ENCODE measurements around the gene CAMP. TPM values are rescaled to one million over a fixed set of nuclear protein-coding genes. Genes with fewer than 3 reads are reported as not detected.

Gene CAMP
- total RNA-seq, 1 donor from 2014 or later, result not detected

DNA sequence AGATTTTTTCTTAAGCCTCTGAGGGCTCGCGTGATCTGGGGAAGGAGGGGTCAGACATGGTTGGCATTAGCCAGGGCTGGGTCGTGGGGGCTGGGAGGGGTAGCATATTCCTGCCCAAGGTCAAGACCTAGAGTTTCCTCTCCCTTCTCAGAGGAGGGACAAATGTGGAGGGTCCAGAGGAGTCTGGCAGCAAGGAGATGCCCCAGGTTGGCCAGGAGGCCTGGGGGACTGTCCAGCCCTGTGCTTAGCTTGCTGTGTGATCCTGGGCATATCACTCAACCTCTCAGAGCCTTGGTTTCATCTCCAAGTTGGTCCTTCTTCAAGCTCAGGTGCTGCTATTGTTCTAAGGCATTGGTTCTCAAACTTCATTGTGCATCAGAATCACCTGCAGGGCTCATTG, 9.1 kb upstream of the CAMP start:
- H3K27ac Mint-ChIP-seq, result no peak overlapping the region
- no peak for DNase-seq (ENCODE audit: low spot score)
- Histone ChIP-seq H3K4me2 (no peak overlapping the region), H3K79me2 (ENCODE audit: low read depth) (no peaks in the 10 kb centered on the region), H3K36me3 (no peaks in the 10 kb centered on the region), H3K27ac (no peak overlapping the region), H3K27me3 (no peaks in the 10 kb centered on the region), H3F3A (ENCODE audit: low read depth) (no peaks in the 10 kb centered on the region), H3K9ac (no peak overlapping the region), H3K4me3 (no peak overlapping the region), H4K20me1 (ENCODE audit: low read depth) (no peaks in the 10 kb centered on the region), H3K9me3 (ENCODE audit: low read depth) (no peaks in the 10 kb centered on the region), H2AFZ (replicated peaks) (no peak overlapping the region), H3K4me1 (peaks cover 10% of the 10 kb centered on the region)
- H3K9me3 Mint-ChIP-seq, result peaks cover 6% of the 10 kb centered on the region
- H3K4me3 Mint-ChIP-seq, result no peak overlapping the region
- peaks cover 6% of the 10 kb centered on the region for H3K4me1 Mint-ChIP-seq
- peaks cover 2% of the 10 kb centered on the region for H3K36me3 Mint-ChIP-seq
- H3K27me3 Mint-ChIP-seq (ENCODE audit: insufficient read depth, low read depth), result peaks cover 11% of the 10 kb centered on the region
- TF ChIP-seq EZH2phosphoT487 (IDR thresholded peaks at IDR 0.05) (no peak), EZH2 (IDR thresholded peaks at IDR 0.05) (no peak)
- TF ChIP-seq, protein P1, sequence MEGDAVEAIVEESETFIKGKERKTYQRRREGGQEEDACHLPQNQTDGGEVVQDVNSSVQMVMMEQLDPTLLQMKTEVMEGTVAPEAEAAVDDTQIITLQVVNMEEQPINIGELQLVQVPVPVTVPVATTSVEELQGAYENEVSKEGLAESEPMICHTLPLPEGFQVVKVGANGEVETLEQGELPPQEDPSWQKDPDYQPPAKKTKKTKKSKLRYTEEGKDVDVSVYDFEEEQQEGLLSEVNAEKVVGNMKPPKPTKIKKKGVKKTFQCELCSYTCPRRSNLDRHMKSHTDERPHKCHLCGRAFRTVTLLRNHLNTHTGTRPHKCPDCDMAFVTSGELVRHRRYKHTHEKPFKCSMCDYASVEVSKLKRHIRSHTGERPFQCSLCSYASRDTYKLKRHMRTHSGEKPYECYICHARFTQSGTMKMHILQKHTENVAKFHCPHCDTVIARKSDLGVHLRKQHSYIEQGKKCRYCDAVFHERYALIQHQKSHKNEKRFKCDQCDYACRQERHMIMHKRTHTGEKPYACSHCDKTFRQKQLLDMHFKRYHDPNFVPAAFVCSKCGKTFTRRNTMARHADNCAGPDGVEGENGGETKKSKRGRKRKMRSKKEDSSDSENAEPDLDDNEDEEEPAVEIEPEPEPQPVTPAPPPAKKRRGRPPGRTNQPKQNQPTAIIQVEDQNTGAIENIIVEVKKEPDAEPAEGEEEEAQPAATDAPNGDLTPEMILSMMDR (IDR thresholded peaks at IDR 0.05), result no peak

DNA sequence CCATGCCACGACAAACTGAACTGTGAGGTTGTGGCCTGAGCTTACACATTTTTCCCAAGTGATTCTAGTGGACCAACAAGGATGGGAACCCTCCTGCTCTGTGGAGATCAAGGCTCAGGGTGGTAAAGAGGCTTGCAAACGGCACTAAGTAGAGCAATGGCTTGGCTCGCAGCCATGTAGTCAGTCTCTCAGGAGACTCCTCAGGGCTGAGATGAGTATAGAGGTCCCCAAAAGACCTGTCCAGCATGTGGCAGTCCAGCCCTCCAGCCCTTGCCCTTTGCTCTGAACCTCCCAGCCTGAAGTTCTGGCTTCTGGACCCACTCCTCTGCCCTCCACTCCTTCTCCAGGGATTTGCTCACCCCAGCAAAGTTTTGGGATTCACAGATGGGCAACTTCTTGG, 8.3 kb upstream of the CAMP start:
- H3K4me1 ChIP-seq, result peaks cover 10% of the 10 kb centered on the region
- H3F3A ChIP-seq (ENCODE audit: low read depth), result no peaks in the 10 kb centered on the region
- H3K4me3 ChIP-seq, result no peak overlapping the region
- peaks cover 2% of the 10 kb centered on the region for H3K36me3 Mint-ChIP-seq
- H3K79me2 ChIP-seq (ENCODE audit: low read depth), result no peaks in the 10 kb centered on the region
- H3K36me3 ChIP-seq, result no peaks in the 10 kb centered on the region
- no peaks in the 10 kb centered on the region for H4K20me1 ChIP-seq (ENCODE audit: low read depth)
- H3K27me3 ChIP-seq, result no peaks in the 10 kb centered on the region
- H3K4me2 ChIP-seq, result no peak overlapping the region
- H3K4me3 Mint-ChIP-seq, result no peak overlapping the region
- no peak overlapping the region for H3K27ac ChIP-seq
- H2AFZ ChIP-seq (replicated peaks), result no peak overlapping the region
- H3K9me3 ChIP-seq (ENCODE audit: low read depth), result no peaks in the 10 kb centered on the region
- peaks cover 10% of the 10 kb centered on the region for H3K27me3 Mint-ChIP-seq (ENCODE audit: insufficient read depth, low read depth)
- no peak for TF ChIP-seq EZH2phosphoT487 (IDR thresholded peaks at IDR 0.05)
- H3K4me1 Mint-ChIP-seq, result peaks cover 6% of the 10 kb centered on the region
- peaks cover 3% of the 10 kb centered on the region for H3K9me3 Mint-ChIP-seq
- no peak overlapping the region for H3K9ac ChIP-seq
- no peak for DNase-seq (ENCODE audit: low spot score)
- H3K27ac Mint-ChIP-seq, result no peak overlapping the region

DNA sequence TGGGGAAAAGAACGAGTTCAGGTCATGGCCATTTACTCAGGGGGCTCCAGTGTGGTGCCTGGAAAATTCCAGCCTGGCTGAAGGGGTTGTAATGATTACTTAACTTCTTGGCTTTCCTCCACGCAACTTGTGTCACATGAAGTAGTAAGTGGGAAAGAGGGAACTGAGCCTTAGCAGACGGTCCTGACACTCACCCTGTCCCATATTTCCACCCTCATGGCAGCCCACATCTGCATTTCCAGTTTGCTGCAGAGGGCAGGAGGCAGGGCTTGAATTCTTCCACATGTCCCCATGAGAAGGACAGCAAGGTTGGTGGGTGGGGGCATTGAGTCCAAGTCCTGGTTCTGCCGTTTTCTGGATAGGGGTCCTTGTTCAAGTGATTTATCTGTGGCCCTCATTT, 7.8 kb upstream of the CAMP start:
- Histone ChIP-seq H3K4me3 (no peak overlapping the region), H2AFZ (replicated peaks) (no peak overlapping the region), H3K79me2 (ENCODE audit: low read depth) (no peaks in the 10 kb centered on the region), H4K20me1 (ENCODE audit: low read depth) (no peaks in the 10 kb centered on the region), H3K9me3 (ENCODE audit: low read depth) (no peaks in the 10 kb centered on the region), H3K4me2 (peak overlapping the region; percentile 1), H3F3A (ENCODE audit: low read depth) (no peaks in the 10 kb centered on the region), H3K9ac (no peak overlapping the region), H3K27ac (no peak overlapping the region), H3K36me3 (no peaks in the 10 kb centered on the region), H3K27me3 (no peaks in the 10 kb centered on the region), H3K4me1 (peaks cover 10% of the 10 kb centered on the region)
- no peak for DNase-seq (ENCODE audit: low spot score)
- Mint-ChIP-seq H3K9me3 (no peaks in the 10 kb centered on the region), H3K4me3 (no peak overlapping the region), H3K27me3 (ENCODE audit: insufficient read depth, low read depth) (peaks cover 7% of the 10 kb centered on the region), H3K36me3 (no peaks in the 10 kb centered on the region), H3K4me1 (peaks cover 6% of the 10 kb centered on the region), H3K27ac (peak overlapping the region; percentile 95)
- TF ChIP-seq EZH2phosphoT487 (IDR thresholded peaks at IDR 0.05), result no peak
- TF ChIP-seq, protein P1 (IDR thresholded peaks at IDR 0.05), result no peak
- no peak for TF ChIP-seq EZH2 (IDR thresholded peaks at IDR 0.05)

DNA sequence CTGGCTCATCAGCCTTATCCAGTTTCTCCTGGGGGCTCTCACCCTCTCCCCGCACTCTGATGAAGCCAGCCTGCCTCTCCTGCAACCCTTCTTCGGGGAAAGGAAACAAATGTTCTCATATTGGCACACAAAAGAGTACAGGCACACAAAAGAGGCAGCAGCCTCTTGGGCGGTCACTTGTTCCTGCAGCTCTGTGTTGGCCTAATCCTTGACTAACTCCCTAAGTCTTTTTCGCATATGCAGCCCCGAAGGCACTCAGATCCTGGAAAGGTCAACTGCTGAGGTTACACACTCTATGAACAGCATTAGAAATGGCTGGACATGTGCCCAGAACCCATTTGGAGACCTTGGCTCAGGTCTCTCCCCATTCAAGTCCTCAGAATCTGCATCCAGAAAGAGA, 7.4 kb upstream of the CAMP start:
- DNase-seq (ENCODE audit: low spot score), result no peak
- peaks cover 7% of the 10 kb centered on the region for H3K27me3 Mint-ChIP-seq (ENCODE audit: insufficient read depth, low read depth)
- TF ChIP-seq EZH2phosphoT487 (IDR thresholded peaks at IDR 0.05), result no peak
- no peak for TF ChIP-seq EZH2 (IDR thresholded peaks at IDR 0.05)
- TF ChIP-seq, protein P1 (IDR thresholded peaks at IDR 0.05), result no peak
- Histone ChIP-seq H2AFZ (replicated peaks) (no peak overlapping the region), H4K20me1 (ENCODE audit: low read depth) (no peaks in the 10 kb centered on the region), H3K27me3 (no peaks in the 10 kb centered on the region), H3K4me2 (peak overlapping the region; percentile 1), H3K27ac (no peak overlapping the region), H3K36me3 (no peaks in the 10 kb centered on the region), H3K4me1 (peaks cover 10% of the 10 kb centered on the region), H3F3A (ENCODE audit: low read depth) (no peaks in the 10 kb centered on the region), H3K4me3 (no peak overlapping the region), H3K79me2 (ENCODE audit: low read depth) (no peaks in the 10 kb centered on the region), H3K9me3 (ENCODE audit: low read depth) (no peaks in the 10 kb centered on the region), H3K9ac (no peak overlapping the region)
- no peaks in the 10 kb centered on the region for H3K9me3 Mint-ChIP-seq
- peak overlapping the region; percentile 95 for H3K27ac Mint-ChIP-seq
- no peak overlapping the region for H3K4me3 Mint-ChIP-seq
- peaks cover 6% of the 10 kb centered on the region for H3K4me1 Mint-ChIP-seq
- no peaks in the 10 kb centered on the region for H3K36me3 Mint-ChIP-seq
